Activated T-helper 1 cell treated with anti-CD3 and anti-CD28 coated beads, Interleukin-2, amount 50 U/mL, for 16 hours (primary cell): ENCODE measurements around the gene BRWD1.
"Not testable (repeated sequence)": the region's sequence is repeated elsewhere in the genome, so short reads cannot be mapped to it uniquely, and the experiment has no call there.

Experiments
- DNase-seq, 2 donors: peaks; one replicate each; pipeline ENCODE4 v3.0.0-alpha.2; 2020; ENCODE audit warnings: low read depth in 1 of 2, low spot score in 1 of 2

BRWD1 gene

DNA sequence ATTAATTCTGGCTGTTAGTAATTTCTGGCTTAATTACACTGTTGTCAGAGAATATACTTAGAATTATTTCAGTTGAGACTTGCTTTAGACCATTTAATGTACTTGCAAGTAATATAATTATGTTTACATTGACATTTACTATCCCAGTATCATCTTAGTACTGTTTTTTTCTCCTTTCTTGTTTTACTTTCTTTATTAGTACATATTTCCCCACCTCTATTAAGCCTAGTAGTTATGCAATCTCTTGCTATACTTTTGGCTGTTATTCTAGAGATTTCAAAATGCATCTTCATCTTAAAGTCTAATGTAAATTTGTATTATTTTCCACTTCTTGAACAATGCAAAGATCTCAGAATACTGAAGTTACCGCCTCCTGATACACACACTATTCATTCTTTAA, 24.4 kb downstream of the BRWD1 start:
- no peak for DNase-seq

DNA sequence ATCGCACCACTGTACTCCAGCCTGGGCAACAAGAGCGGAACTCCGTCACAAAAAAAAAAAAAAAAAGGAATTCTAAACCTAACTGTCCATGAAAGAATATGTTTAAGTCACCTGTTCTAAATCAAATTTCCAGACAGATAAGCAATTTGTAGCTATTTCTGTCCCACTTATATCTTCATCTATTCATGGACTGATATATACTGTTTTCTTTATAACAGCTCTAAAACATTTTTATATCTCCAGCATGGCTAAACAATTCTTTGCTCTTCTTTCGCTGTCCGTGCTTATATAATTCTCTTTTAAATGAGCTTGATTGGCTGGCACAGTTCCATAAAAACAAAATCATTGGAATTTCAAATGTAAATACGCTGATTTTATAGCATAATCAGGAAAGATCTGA, 30.5 kb downstream of the BRWD1 start:
- DNase-seq, result no peak

DNA sequence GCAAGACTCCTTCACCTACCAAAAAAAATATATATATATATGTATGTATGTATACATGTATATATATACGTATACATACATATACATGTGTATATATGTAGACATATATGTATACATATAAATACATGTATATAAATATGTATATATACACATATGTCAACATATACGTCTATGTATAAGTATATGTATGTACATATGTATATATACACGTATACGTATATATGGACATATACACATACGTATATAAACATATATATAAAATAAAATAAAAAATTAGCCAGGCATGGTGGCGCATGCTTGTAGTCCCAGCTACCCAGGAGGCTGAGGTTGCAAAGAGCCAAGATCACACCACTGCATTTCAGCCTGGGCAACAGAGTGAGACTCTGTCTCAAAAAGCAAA, 31.6 kb downstream of the BRWD1 start:
- DNase-seq, result no peak

DNA sequence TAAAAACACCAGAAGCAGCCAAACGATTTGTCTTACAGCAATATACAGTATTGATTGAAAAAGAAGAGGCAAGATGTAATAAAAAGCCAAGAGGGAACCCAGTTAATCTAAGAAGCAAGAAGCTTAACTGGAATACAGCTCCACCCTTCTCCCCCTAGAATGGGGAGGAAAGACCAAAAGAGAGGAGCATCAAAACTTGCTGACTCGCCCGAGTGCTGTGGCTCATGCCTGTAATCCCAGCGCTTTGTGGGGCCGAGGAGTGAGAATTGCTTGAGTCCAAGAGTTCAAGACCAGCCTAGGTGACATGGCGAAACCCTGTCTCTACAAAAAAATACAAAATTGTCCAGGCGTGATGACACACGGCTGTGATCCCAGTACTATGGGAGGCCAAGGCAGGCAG, 32.2 kb downstream of the BRWD1 start:
- no peak for DNase-seq

DNA sequence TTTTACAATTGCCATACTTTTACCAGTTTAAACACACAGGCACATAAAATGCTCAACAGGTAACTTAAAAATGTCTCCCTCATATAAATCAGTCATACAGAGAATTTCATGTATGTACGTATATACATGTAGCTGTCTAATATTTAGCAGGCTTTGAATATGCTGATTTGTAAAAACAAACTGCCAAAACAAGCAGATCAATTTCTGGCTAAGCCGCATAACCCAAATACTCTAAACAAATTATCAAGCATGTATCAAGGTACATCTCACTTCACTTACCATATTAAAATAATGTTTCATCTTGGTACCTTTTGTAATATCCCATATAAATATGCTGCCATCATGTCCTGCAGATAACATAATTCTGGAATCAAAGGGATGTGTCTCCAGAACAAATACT, 43.8 kb downstream of the BRWD1 start:
- no peak for DNase-seq

DNA sequence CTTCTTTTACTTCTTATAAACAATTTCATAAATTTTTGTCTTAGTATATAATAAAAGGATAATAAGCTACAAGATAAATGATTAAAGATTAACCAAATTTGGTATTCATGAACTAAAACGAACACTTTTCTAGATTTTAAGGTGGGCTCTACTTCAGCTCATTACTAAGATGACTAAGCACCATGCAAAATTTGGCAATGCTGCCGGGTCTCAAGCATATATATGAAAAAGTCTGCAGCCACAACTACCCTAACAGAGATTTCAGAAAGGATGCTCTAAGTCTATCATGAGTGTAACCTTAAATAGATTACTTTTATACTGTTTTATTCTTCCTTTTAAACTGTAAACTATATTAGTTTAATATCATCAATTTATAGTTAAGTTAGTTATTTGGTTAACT, 47.8 kb downstream of the BRWD1 start:
- no peak for DNase-seq

DNA sequence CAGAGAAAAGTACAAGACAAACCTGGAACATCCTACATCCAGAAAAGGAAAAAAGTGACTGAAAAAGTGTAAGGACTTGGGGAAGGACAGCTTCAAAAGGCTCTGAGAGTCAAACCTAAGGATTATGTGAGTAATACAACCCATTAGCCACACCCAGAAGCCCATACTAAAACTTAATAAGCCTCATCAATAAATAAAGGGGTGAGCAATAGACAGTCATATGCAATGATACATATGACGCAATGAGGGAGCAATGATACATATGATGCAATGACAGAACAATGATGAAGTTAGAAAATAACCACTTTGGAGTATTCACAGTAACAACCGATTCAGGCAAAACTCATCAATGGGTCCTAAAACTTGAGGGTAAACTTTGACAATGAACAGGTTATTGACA, 50.1 kb downstream of the BRWD1 start:
- no peak for DNase-seq

DNA sequence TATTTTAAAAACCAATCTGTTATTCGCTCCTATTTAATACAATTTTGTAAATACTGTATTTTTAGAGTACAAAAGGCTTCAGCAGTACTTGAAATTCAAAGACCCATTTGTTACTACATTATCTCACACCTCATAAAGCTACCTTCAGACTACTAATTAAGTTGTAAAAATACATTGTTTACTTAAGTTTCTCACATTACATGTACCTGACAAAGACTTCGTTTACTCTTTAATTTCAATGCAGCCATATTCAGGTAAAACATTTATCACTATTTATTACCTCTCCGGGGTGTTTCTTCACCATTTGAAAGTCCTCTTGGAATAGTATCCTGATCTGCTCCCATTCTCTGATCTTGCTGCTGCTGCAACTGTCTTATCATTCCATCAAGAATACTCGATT, 55.2 kb downstream of the BRWD1 start:
- DNase-seq, result no peak

DNA sequence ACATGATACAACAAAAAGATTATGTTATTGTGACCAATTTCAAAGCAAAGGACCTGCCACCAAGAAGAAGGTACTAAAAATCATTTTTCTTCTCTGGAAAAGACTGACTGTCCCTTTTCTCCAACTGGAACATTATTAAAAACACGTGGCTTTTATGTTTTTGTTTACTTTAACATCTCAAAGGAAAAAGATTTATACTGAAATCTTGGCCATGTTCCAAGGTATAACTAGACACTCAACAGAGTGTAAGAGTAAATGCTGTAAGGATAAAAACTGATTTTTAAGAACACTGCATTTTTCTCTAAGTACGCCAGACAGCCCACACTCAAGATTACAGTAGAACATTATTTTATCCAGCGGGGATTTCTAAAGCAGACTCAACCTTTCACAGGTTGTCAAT, 62.1 kb downstream of the BRWD1 start:
- DNase-seq, result no peak

DNA sequence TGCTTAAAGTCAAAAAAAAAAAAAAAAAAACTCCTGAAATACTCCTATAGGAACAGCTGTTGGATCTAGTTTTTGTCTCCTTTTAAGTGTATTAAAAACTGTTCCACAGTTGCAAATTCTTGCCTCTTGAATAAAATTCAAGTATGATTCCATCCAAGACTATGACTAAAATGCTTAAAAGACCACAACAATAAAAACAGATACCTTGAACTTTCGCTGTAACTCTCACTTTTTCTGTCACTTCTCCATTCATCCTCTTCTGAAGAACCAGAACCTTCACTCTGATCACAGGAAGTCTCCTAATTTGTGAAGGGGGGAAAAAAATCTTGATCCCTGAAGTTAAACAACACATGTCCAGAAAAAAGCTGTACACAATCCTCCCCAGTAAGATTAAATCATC, 75.2 kb downstream of the BRWD1 start:
- no peak for DNase-seq

DNA sequence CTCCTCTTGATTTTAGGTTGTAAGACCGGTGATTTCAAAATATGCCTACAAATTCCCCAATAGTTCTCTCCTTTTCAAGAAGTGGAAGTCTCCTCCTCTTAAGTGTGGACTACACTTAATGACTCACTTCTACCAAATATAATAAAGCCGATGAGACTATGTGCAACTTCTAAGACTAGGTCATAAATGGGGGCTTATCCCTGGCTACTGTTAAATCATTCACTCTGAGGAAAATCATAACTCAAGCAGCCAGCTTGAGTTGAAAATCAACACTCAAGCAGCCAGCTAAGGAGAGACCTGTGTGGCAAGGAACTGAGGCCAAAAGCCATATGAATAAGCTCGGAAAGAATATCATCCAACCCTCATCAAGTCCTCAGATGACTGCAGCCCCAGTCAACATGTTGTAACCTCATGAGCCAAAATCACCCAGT, 80.6 kb downstream of the BRWD1 start:
- no peak for DNase-seq

DNA sequence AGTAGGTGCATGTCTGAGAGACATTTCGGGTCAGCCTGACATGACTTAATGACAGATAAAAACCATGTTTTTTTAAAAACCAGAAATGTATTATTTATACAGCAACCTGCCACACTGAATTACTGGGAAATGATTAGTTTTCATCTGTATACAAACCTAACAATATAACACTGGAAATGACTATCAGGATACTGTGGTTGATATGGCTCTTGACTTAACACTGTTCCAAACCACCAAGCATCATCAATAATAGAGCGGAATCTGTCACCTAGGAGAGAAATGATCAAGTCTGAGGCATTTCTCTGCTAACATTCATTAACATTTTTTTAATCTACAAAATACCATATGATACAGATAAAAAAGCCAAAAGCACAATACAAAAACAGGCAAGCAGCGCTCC, 88.5 kb downstream of the BRWD1 start:
- no peak for DNase-seq

DNA sequence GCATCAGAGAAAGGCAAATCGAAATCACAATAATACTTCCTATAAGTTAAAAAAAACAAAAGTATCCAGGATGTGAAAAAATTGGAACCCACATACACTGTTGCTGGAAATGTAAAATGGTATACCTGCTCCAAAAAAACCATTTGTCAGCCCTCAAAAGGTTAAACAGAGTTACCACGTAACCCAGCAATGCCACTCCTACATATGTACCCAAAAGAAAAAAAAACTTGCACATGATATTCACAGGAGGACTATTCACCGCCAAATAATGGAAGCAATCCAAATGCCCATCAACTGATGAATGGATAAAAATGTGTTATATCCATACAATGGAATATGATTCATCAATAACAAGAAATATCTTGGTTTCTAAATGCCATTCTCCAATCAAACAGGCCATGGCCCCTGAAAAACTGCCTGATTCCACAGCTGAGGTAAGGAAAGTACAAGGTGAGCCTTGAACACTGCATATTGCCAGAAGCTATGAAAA, 91.4 kb downstream of the BRWD1 start:
- no peak for DNase-seq

DNA sequence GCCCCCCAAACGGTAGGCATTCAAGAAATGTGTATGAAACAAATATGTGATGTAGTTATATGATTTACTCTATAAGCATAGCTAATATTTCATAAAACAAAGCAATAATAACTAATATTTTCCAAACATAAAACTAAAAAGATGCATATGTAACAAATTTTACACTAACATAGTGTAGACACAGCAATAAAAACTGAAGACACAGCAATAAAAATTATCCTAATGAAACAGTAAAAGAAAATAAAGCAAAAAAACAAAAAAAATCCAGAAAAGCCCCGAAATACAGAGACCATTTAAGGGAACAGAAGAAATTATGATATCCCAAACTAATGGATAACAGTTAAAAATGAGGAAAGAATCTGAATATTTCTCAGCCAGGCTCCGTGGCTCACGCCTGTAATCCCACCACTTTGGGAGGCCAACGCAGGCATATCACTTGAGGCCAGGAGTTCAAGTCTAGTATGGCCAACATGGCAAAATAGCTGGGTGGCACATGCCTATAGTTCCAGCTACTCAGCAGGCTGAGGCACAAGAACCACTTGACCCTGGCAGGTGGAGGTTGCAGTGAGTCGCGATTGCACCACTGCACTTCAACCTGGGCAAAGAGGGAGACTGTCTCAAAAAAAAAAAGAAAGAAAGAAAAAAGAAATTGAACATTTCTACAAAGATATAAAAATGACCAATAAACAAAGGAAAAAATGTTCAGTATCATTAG, 92.0 kb downstream of the BRWD1 start:
- DNase-seq, result no peak

DNA sequence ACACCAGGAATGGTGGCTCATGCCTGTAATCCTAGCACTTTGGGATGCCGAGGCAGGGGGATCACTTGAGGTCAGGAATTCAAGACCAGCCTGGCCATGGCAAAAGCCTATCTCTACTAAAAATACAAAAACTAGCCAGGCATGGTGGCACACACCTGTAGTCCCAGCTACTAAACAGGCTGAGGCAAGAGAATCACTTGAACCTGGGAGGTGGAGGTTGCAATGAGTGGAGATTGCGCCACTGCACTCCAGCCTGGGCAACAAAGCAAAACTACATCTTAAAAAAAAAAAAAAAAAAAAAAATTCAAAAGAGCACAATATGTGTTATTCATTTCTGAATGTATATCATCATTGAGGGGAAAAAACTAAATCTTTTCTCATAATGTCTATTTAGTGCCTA, 92.6 kb downstream of the BRWD1 start:
- DNase-seq, result not testable (repeated sequence)

DNA sequence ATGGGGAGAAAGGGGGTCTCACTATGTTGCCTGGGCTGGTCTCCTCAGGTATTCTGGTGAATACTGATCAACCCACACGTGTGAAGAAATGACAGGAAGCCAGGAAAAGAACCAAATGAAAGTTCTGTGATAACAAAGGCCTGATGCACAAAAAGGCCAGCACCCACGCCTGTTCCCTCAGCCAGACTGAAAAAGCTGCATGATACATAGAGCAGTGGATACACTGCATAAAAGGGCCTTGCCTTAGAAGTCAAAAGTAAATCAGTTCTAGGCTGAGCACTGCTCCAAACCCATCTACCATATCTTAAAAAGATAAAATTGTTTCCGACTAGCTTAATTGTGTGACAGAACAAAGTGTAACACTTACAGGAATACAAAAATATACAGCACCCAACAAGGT, 93.3 kb downstream of the BRWD1 start:
- DNase-seq, result no peak

DNA sequence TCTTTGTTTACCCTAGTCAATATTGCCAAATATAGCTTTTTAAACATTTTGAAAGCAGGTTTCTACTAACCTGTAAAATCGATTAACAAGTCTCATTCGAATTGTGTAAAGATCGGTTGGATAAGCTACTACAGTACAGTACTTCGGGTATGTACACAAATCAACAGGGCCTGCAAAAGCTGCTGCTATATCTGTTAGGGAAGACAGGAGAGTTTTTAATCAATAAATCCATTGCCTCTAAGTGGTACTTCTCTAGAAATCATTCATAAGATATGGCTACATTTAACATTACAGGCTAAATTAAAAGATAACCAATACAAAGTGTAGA, 95.4 kb downstream of the BRWD1 start:
- DNase-seq, result no peak

DNA sequence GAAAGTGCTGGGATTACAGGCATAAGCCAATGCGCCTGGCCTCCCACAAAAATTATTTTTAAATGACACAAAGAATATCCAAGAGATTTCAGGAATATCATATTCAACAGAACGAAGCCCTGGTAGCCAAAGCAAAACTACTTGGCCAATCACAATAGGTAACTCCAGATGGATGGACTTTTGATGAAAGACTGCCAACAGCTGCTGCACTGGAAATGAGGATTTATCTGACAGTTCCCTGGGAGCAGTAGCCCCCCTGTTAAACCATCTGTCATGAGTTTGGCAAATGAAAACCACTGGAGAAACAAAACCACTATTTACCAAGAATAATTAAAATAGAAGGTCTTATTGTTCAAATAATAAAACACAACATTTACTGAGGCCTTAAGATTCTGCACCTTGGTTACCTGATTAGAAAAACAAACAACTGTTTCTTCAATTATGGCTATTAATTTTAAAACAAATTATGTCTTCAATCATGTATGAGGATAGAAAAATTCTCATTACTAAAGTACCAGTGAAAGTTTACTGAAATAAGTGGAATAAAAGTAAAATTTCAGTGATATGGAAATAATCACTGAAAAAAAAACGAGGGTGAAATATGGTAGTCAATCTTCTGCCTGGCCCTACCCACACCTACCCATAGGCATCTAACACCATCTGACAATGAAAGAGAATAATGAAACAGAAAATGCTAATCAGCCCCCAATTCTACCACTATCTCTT, 95.9 kb downstream of the BRWD1 start:
- no peak for DNase-seq

DNA sequence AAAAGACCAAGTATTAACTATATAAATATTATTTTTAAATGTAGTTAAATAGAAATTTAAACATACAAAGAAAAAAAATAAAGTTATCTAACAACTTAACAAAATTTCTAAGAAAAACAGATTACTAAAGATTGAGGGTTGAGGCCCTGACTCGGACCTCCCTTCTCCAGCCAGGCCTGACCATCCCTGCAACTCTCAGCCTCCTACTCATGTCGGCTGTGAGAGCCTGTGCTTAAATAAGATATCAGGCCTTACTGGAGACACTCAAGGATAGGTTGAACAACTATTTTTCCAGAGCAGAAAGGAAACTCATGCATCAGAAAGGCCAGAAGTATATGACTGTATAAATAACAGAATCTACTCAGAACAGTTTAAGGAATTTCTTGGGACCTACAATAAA, 97.1 kb downstream of the BRWD1 start:
- no peak for DNase-seq

DNA sequence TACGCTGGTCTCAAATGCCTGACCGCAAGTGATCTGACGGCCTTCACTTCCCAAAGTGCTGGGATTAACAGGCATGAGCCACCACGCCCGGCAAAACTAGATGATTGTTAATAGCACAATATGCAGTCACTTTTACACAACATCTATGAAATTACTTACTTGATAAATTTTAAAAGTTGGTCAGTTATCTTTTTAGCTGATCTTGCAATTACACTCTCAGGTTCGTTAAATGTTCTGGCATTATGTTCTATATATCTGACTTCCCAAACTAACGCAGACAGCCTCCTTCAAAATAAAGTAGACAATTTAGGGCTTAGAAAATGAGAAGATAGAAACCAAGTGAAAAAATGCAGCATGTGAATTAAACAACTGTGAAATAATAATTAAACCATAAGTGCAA, 98.4 kb downstream of the BRWD1 start:
- DNase-seq, result no peak

DNA sequence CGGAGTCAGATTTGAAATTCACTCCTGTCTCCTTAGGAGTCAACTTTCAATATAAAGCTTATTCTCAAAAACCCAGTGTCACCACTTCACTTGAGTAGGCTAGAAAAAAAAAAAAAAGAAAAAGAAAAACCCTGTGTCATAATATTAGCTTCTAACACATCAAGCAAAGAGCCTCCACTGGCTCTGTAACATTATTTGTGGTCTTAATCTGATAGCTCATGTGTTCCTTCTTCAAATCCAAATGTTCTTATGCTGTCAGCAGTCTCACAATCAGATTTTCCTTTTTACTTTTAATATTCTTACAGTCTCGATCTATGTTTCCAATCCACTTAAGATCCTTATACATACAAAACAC, 104.1 kb downstream of the BRWD1 start:
- DNase-seq, result no peak

DNA sequence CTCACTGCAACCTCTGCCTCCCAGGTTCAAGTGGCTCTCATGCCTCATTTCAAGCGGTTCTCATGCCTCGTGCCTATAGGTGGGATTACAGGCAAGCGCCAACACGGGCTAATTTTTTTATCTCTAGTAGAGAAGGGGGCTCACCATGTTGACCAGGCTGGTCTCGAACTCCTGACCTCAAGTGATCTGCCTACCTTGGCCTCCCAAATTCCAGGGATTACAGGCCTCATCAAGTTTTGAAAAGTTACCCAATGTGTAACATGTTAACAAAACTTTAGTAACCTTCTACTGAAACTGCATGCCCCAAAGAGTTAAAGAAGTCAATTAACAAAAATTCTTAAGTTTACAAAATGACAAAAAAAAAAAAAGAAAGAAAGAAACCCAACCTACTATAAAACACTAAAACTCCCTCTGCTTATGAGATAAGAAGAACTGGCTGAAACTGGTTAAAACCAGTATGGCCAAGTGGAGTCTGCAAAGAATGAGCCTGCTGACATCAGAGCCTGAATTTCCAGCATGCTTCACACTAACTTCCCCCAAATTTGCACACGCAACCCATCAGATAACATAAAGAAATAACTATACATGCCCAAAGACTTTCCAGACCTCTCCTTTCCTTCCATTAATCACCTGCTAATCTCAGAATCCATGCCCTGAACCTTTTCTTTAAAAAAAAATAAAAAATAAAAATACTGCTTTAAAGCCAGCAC, 104.7 kb downstream of the BRWD1 start:
- DNase-seq, result no peak
